AG10803 (cell line): ENCODE data around the gene CALML4.
"Not testable (repeated sequence)": the region's sequence is repeated elsewhere in the genome, so short reads cannot be mapped to it uniquely, and the experiment has no call there.

Source experiments
- DNase-seq: peaks from one replicate; pipeline ENCODE4 v3.0.0; 2010; ENCODE audit warnings: low read depth
- H3K4me3 ChIP-seq: 2 replicates; pipeline ENCODE4 v1.5.1; 2011; ENCODE audit warnings: mild to moderate bottlenecking, low read length, control low read depth
- TF ChIP-seq, protein P1 (sequence below): conservative IDR thresholded peaks from 2 replicates; pipeline ENCODE4 v1.5.1; 2011; ENCODE audit warnings: mild to moderate bottlenecking, low read length, control low read depth, inconsistent platforms

CALML4 gene

DNA sequence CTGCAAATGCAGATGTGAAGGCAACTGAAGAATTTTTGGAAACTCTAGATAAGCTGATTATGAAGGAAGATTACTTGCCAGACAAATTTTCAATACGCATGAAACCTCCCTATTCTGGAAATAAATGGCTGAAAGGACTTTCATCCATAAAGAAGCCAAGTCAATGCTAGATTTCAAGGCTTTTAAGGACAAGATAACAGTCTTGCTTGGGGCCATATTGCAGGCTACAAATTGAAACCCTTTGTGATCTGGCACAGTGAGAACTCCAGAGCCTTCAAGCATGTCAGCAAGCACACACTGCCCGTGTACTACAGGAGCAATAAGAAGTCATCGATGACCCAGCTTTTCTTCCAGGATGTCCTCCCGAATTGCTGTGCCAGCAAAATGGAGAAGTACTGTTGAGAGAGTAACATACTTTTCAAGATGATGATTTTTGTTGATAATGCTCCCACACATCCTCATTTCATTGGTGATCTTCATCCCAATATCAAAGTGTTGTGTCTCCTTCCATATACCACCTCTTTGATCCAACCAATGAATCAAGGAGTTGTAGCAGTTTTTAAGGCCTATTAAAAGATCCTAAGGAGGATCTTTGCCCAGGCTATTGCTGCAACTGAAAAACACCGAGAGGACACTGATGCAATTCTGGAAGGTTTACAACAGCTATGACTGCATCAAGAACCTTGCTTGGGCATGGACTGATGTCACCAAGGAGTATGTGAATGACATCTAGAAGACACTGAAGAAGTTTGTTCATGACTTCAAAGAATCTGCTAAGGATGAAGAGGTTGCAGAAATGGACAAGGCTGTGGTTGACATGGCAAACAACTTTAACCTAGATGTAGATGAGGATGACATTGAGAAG, 20.3 kb downstream of the CALML4 start:
- H3K4me3 ChIP-seq: no peak overlapping the region
- DNase-seq: no peak
- TF ChIP-seq, protein P1, sequence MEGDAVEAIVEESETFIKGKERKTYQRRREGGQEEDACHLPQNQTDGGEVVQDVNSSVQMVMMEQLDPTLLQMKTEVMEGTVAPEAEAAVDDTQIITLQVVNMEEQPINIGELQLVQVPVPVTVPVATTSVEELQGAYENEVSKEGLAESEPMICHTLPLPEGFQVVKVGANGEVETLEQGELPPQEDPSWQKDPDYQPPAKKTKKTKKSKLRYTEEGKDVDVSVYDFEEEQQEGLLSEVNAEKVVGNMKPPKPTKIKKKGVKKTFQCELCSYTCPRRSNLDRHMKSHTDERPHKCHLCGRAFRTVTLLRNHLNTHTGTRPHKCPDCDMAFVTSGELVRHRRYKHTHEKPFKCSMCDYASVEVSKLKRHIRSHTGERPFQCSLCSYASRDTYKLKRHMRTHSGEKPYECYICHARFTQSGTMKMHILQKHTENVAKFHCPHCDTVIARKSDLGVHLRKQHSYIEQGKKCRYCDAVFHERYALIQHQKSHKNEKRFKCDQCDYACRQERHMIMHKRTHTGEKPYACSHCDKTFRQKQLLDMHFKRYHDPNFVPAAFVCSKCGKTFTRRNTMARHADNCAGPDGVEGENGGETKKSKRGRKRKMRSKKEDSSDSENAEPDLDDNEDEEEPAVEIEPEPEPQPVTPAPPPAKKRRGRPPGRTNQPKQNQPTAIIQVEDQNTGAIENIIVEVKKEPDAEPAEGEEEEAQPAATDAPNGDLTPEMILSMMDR: no peak

- TF ChIP-seq, protein P1: no peak
Observed at GRCh38 chr15:68183616-68184315, 21.4 kb downstream of the CALML4 start.

DNA sequence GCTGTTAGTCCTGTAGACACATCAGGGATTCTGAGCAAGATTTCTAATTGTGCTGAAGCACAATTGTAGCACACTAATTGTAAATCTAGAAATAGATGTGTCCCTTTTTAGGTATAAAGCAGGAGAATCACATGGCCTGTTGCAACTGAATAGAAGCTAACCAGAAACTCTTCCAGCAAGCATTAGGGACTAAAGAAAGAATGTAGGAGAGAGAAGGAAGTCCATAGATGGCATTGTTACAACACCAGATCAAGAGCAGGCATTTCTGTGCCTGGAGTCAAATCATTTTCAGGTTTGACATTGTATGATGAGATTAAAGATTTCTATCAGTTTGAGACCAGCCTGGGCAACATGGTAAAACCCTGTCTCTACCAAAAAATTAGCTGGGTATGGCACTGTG, 27.4 kb downstream of the CALML4 start:
- DNase-seq: peak; percentile 78
- H3K4me3 ChIP-seq: no peak overlapping the region
- TF ChIP-seq, protein P1: no peak

More at GRCh38 chr15:68183616-68184315, 21.4 kb downstream of the CALML4 start:
- DNase-seq: peak; percentile 54
- no peak overlapping the region for H3K4me3 ChIP-seq

- DNase-seq: peak; percentile 59
- TF ChIP-seq, protein P1: no peak
- no peak overlapping the region for H3K4me3 ChIP-seq
Observed at GRCh38 chr15:68176601-68177000, 28.5 kb downstream of the CALML4 start.

- TF ChIP-seq, protein P1: no peak
- no peak for DNase-seq
- no peak overlapping the region for H3K4me3 ChIP-seq
Observed at GRCh38 chr15:68175526-68175925, 29.6 kb downstream of the CALML4 start.

GRCh38 chr15:68173119-68173518, 32.0 kb downstream of the CALML4 start:
- DNase-seq: no peak
- no peak overlapping the region for H3K4me3 ChIP-seq
- TF ChIP-seq, protein P1: no peak

DNA sequence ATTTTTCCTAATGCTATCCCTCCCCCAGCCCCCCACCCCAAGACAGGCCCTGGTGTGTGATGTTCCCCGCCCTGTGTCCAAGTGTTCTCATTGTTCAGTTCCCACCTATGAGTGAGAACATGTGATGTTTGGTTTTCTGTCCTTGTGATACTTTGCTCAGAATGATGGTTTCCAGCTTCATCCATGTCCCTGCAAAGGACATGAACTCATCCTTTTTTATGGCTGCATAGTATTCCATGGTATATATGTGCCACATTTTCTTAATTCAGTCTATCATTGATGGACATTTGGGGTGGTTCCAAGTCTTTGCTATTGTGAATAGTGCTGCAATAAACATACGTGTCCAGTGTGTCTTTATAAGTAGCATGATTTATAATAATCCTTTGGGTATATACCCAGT, 33.1 kb downstream of the CALML4 start:
- H3K4me3 ChIP-seq, DNase-seq: not testable (repeated sequence)
